Hematopoietic multipotent progenitor cell treated with erythropoietin and hydrocortisone succinate and interleukin-3 and kit ligand, for 4 days (in vitro differentiated cells): ENCODE measurements around the gene RFX8.
A peak's percentile ranks its signal among the peaks of the same experiment; 100 is the strongest.
"Not testable (repeated sequence)": the region's sequence is repeated elsewhere in the genome, so short reads cannot be mapped to it uniquely, and the experiment has no call there.

Experiments used
- DNase-seq: peaks from one replicate; pipeline ENCODE4 v3.0.0-alpha.2; 2015

The RFX8 gene

GRCh38 chr2:101374821-101375561 lies 99.9 kb downstream of the RFX8 start:
- peak; percentile 27 for DNase-seq

GRCh38 chr2:101372792-101373191 lies 102.1 kb downstream of the RFX8 start:
- DNase-seq: no peak

GRCh38 chr2:101371636-101372035 lies 103.3 kb downstream of the RFX8 start:
- no peak for DNase-seq

GRCh38 chr2:101369100-101369499 lies 105.8 kb downstream of the RFX8 start:
- DNase-seq: no peak

- DNase-seq: no peak
These were observed 106.5 kb downstream of the RFX8 start for GRCh38 chr2:101368376-101368775.

- no peak for DNase-seq
These were observed 107.4 kb downstream of the RFX8 start for GRCh38 chr2:101367508-101367907.

- DNase-seq: no peak
These were observed 110.0 kb downstream of the RFX8 start for GRCh38 chr2:101364878-101365277.

- DNase-seq: no peak
These were observed 112.1 kb downstream of the RFX8 start for GRCh38 chr2:101362777-101363176.

GRCh38 chr2:101362316-101362715 lies 112.6 kb downstream of the RFX8 start:
- no peak for DNase-seq

- DNase-seq: no peak
These were observed 113.4 kb downstream of the RFX8 start for GRCh38 chr2:101361522-101361921.

GRCh38 chr2:101361121-101361520 lies 113.8 kb downstream of the RFX8 start:
- no peak for DNase-seq

- DNase-seq: no peak
These were observed 114.7 kb downstream of the RFX8 start for GRCh38 chr2:101360232-101360631.

- no peak for DNase-seq
These were observed 115.4 kb downstream of the RFX8 start for GRCh38 chr2:101359410-101359954.

- no peak for DNase-seq
These were observed 117.5 kb downstream of the RFX8 start for GRCh38 chr2:101357376-101357775.

GRCh38 chr2:101356521-101356920 lies 118.4 kb downstream of the RFX8 start:
- no peak for DNase-seq

GRCh38 chr2:101356055-101356454 lies 118.9 kb downstream of the RFX8 start:
- DNase-seq: no peak

- DNase-seq: no peak
These were observed 119.4 kb downstream of the RFX8 start for GRCh38 chr2:101355401-101356054.

- no peak for DNase-seq
These were observed 120.2 kb downstream of the RFX8 start for GRCh38 chr2:101354420-101355311.

GRCh38 chr2:101352631-101353030 lies 122.3 kb downstream of the RFX8 start:
- not testable (repeated sequence) for DNase-seq

GRCh38 chr2:101351207-101351606 lies 123.7 kb downstream of the RFX8 start:
- DNase-seq: no peak

- peak; percentile 56 for DNase-seq
These were observed 124.8 kb downstream of the RFX8 start for GRCh38 chr2:101349893-101350662.

- no peak for DNase-seq
These were observed 126.0 kb downstream of the RFX8 start for GRCh38 chr2:101348883-101349282.
